ENCODE results near the gene KLHDC4. TPM values are rescaled to one million over a fixed set of nuclear protein-coding genes. Genes with fewer than 3 reads are reported as not detected.
A peak's percentile ranks its signal among the peaks of the same experiment; 100 is the strongest.

The KLHDC4 gene
- total and polyA plus RNA-seq, 8 donors, result 15.5 to 82.1 (median 26.0) TPM

DNA sequence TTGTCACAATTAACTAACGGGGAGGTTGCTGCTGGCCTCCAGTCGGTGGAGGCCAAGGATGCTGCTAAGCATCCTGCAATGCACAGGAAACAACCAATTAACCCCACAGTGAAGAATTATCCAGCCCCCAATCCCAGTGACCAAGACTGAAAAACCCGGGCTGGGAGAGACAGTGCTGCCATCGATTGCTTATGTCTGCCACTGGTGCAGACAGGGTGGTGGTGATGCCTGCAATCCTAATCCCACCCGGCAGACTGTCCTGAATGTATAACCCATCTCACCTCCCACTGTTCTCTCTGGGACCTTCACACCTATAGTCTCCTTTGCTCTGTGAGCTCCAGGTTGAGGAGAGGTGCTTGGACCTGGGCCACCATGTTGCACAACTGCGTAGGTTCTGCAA lies 42.3 kb upstream of the KLHDC4 start:
- no peak for FAIRE-seq

DNA sequence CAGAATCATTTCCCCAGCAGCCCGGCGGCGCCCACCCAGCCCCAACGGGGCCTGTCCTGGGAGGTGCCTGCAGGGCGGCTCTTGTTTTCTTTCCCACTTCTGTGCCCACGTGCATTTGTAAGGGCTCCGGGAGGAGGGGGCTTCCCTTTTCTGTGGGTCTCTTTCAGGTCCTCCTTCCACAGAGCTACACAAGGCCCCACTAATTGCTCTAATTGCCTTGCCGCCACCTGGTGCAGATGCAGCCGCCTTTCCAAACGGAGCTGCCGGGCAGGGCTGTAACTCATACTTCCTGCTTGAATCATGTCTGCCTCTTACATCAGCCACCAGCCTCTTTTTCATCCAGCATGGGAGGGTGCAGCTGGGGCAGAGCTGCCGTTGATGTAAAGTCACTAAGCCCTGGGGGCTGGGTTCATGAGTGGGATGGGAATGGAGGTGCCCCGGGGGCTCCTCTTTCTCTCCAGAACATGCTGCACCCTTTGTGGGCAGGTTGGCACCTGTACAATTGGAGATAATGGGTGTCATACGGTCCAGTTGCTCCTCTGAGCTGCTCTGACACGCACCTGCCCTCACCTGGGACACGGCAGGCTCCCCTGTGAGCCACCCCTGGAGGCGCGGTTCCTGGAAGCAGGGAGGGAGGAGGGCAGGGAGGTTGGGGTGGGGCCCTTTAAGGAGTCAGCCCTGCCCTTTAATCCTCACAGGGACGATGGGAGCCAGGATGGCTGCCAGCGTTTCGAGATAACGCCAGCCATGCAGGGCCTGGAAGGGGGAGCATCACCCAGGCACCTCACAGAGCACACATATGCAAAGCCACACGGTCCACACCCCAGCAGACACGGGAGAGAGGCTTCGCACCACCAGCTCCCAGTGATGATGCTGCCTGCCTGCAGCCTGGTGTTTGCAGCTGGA lies 41.1 kb upstream of the KLHDC4 start:
- no peaks in the 10 kb centered on the region for H3K27me3 ChIP-seq
- intact Hi-C loops (cut with DNase I), result no loop called here
- TF ChIP-seq, protein P1, sequence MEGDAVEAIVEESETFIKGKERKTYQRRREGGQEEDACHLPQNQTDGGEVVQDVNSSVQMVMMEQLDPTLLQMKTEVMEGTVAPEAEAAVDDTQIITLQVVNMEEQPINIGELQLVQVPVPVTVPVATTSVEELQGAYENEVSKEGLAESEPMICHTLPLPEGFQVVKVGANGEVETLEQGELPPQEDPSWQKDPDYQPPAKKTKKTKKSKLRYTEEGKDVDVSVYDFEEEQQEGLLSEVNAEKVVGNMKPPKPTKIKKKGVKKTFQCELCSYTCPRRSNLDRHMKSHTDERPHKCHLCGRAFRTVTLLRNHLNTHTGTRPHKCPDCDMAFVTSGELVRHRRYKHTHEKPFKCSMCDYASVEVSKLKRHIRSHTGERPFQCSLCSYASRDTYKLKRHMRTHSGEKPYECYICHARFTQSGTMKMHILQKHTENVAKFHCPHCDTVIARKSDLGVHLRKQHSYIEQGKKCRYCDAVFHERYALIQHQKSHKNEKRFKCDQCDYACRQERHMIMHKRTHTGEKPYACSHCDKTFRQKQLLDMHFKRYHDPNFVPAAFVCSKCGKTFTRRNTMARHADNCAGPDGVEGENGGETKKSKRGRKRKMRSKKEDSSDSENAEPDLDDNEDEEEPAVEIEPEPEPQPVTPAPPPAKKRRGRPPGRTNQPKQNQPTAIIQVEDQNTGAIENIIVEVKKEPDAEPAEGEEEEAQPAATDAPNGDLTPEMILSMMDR (IDR thresholded peaks at IDR 0.05), result no peak
- H3K27ac ChIP-seq, result peak overlapping the region; percentile 44 to 69 (median 58)
- FAIRE-seq, result no peak
- DNase-seq, result peak; percentile 29 to 80 (median 70)
- H3K9me3 ChIP-seq, result no peaks in the 10 kb centered on the region
- H3K36me3 ChIP-seq, result no peaks in the 10 kb centered on the region
- 12% methylated on average over 25 of the region's 25 CpGs for WGBS, 2 donors
- peak overlapping the region; percentile 11 to 52 (median 32) for H3K4me3 ChIP-seq
- ATAC-seq, result peak; percentile 83 to 92 (median 88)
- H3K4me1 ChIP-seq, result peaks cover 0 to 11% (median 3%) of the 10 kb centered on the region in 3 donors

More for the DNA sequence above, 42.3 kb upstream of the KLHDC4 start:
- Histone ChIP-seq H3K27me3 (no peaks in the 10 kb centered on the region), H3K4me3 (no peak overlapping the region), H3K36me3 (no peaks in the 10 kb centered on the region), H3K27ac (no peak overlapping the region), H3K4me1 (peaks cover 0 to 11% (median 3%) of the 10 kb centered on the region in 3 donors), H3K9me3 (no peaks in the 10 kb centered on the region)
- TF ChIP-seq, protein P1 (IDR thresholded peaks at IDR 0.05), result no peak
- intact Hi-C loops (cut with DNase I), result no loop called here
- WGBS, 2 donors, result 89 to 91% methylated on average over 6 of the region's 6 CpGs
- ATAC-seq (no peak), DNase-seq (no peak)

DNA sequence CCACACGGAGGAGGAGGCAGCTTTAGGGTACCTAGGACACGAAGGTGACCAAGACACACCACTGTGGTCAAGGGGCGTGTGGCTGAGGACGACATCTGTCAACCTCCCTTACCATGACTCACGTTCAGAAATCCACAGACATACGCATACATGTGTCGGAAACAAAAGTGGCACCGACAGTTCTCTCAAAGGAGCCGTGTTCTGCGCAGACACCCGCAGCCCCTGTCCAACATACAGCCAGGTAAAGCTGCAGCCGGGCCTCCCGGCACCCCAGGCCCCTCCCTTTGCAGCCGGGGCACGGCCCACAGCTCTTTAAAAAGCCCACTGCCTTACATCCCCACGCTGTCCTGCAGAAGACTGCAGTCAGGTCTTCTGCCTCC lies 40.5 kb upstream of the KLHDC4 start:
- Histone ChIP-seq H3K36me3 (no peaks in the 10 kb centered on the region), H3K27me3 (no peaks in the 10 kb centered on the region), H3K4me3 (peak overlapping the region; percentile 11 to 52 (median 32)), H3K27ac (peak overlapping the region; percentile 44 to 69 (median 58)), H3K9me3 (no peaks in the 10 kb centered on the region), H3K4me1 (peaks cover 0 to 11% (median 3%) of the 10 kb centered on the region in 3 donors)
- WGBS, 2 donors, result 41 to 43% methylated on average over 16 of the region's 16 CpGs
- no peak for DNase-seq
- no peak for FAIRE-seq
- ATAC-seq, result peak; percentile 33 to 50 (median 47)
- intact Hi-C loops (cut with DNase I), result no loop called here
- TF ChIP-seq, protein P1 (IDR thresholded peaks at IDR 0.05), result no peak

DNA sequence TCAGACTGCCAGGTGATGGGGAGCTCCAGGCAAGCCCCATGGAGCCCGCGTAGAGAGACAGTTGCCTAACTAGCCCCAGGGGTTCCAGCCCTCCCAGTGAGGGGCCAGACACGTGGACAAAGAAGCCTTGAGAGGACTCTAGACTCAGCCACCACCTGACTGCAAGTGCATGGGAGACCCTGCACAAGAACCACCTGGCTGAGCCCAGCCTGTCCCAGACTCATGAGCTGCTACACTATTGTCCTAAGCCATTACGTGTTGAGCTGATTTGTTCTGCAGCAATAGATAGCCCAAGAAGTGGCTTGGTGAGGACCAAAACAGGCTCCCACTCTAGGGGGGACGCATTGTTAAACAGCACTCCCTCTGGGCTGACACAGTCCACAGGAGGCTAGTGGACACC lies 37.6 kb upstream of the KLHDC4 start:
- Histone ChIP-seq H3K36me3 (no peaks in the 10 kb centered on the region), H3K4me3 (no peak overlapping the region), H3K4me1 (peaks cover 0 to 11% (median 3%) of the 10 kb centered on the region in 3 donors), H3K27me3 (no peaks in the 10 kb centered on the region), H3K9me3 (no peaks in the 10 kb centered on the region), H3K27ac (no peak overlapping the region)
- TF ChIP-seq, protein P1 (IDR thresholded peaks at IDR 0.05), result no peak
- ATAC-seq (no peak), FAIRE-seq (no peak), DNase-seq (no peak)
- intact Hi-C loops (cut with DNase I), result no loop called here
- WGBS, 2 donors, result 90% methylated on average over 5 of the region's 5 CpGs

DNA sequence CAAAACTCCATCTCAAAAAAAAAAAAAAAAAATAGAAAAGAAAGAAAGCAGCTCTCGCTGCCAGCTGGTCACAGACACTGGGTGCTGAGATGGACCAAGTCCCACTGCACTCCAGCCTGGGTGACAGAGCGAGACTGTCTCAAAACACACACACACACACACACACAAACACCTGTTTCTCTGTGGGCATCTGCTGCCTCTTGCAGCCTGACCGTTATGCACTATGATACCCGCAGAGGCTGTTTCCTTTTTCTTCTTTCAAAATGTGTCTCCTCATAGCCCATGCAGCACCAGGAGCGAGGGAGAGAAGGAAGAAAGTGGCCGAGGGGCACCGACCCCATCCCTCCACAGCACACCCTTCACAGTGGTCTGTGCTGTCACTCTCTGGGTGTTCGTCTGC lies 36.9 kb upstream of the KLHDC4 start:
- intact Hi-C loops (cut with DNase I), result no loop called here
- FAIRE-seq (no peak), DNase-seq (no peak), ATAC-seq (no peak)
- H3K36me3 ChIP-seq, result no peaks in the 10 kb centered on the region
- peaks cover 0 to 11% (median 3%) of the 10 kb centered on the region in 3 donors for H3K4me1 ChIP-seq
- 87 to 99% methylated on average over 8 of the region's 8 CpGs for WGBS, 2 donors
- no peak overlapping the region for H3K27ac ChIP-seq
- no peaks in the 10 kb centered on the region for H3K9me3 ChIP-seq
- TF ChIP-seq, protein P1 (IDR thresholded peaks at IDR 0.05), result no peak
- H3K4me3 ChIP-seq, result no peak overlapping the region
- no peaks in the 10 kb centered on the region for H3K27me3 ChIP-seq
